ENCODE results near the gene EPHA2.

- TF ChIP-seq CTCF (IDR thresholded peaks at IDR 0.05) (no peak), EP300 (IDR thresholded peaks at IDR 0.05) (no peak), POLR2A (IDR thresholded peaks at IDR 0.05) (no peak)
These were observed 20.4 kb downstream of the EPHA2 start for GRCh38 chr1:16135501-16135900.

Measured in tibial nerve (tissue), 4 donors.